ENCODE results near the gene SSBP2.
"Not testable (repeated sequence)": the region's sequence is repeated elsewhere in the genome, so short reads cannot be mapped to it uniquely, and the experiment has no call there.

SSBP2 gene

GRCh38 chr5:81656783-81657182, 94.1 kb downstream of the SSBP2 start:
- DNase-seq, result no peak

- no peak for DNase-seq
Observed at GRCh38 chr5:81650987-81651386, 99.9 kb downstream of the SSBP2 start.

DNA sequence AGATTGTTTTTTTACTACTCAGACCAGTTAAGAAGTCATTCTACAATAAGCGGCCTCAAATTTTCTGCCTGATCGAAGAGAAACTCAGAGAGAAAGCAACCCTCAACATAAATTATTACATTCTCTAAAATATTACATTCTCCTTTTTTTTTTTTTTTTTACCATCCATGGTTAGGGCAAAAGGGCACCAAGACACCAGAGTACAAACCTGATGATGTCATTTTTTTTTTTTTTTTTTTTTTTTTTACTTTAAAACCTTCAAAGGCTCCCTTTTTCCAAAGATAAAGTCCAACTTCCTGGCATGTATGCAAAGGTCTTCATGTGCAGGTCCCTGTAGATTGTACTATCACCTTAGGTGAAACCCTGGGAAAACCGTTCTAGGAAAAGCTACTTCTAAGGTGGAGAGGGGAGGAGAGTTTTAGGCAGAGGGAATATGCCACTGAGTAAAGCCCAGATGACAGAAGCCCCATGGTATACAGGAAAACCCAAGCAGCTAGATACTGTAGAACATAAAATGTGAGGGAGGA, 104.4 kb downstream of the SSBP2 start:
- no peak for DNase-seq

DNA sequence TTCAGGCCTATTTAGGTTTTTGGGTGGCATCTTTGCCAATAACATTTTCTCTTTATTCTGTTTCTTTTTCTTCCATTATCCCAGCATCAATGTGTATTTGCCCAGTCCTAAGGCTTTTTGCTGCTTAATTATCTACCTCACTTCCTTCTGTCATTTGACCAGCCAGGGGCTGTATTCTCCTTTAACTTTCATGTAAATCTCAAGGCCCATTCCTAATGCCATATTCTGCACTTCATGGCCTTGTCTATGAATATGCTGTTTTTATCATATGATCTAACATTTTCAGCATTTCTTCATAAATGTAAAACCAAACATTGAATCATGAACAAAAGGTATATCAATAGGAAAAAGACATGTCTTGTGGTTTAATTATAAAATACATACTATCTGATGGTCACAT, 108.7 kb downstream of the SSBP2 start:
- no peak for DNase-seq

DNA sequence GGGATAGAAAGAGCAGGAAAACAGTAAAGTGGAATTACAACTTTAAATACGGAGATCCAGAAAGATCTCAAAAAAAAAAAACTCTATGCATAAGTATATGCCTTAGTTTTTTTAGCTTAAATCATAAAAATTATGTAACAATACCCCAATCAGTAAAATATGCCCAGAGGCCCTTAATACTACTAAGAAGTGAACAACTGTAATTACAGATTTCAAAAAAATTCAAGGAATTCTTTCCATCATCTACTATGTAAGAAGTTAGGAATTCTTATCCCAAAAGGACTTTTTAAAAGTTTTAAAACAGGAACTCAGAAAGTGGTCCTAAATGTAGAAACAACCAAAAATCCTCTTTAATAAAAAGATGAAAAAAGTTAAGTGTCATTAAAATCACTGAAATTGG, 111.3 kb downstream of the SSBP2 start:
- peak; percentile 49 for DNase-seq

DNA sequence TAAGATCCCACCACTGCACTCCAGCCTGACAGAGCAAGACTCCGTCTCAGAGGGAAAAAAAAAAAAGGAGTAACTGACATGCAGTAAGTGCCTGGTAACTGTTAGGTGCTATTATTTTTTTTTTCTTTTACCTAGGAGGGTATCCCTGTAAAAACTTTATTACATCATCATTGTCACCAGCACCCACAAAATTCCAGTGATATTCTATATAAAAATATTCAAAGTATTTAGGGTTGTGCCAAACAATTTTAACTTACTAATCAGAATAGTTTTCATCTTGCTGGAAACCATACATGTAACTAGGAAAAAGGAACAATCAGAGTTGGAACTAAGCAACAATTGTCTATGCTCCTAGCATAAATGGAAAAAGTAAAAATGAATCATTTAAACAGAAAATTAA, 112.4 kb downstream of the SSBP2 start:
- peak; percentile 31 for DNase-seq

GRCh38 chr5:81633891-81634290, 117.0 kb downstream of the SSBP2 start:
- DNase-seq, result no peak

DNA sequence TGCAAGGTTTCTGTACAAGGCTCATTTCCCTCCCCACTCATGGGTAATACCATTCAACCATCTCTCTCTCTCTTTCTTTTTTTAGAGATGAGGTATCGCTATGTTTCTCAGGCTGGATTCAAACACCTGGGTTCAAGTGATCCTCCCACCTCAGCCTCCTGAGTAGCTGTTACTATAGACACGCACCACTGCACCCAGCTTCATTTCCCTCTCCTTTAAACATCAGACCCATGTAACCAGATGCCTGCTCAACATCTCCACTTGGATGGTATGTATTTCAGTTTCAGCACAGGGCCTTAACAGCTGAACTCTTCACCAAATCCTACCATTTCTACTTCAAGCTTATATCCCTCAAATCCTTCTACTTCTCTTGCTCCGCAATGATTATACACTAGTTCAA, 117.4 kb downstream of the SSBP2 start:
- no peak for DNase-seq

DNA sequence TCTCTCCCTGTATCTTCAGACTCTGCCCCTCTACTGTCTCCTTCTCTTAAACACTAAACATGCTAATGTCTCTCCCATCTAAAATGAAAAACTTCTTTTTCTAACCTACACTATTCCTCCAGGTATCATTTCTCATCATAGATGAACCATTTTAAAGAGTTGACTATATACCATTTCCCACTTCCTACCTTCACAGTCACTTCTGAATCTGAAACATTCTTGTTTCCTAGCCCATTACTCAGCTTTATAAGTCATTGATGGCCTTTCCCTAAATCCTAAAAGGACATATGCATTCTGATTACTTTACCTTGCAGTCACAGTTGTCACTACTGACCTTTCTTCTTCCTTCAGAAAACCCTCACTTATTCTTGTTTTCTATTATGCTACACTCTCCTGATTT, 118.2 kb downstream of the SSBP2 start:
- DNase-seq, result no peak

DNA sequence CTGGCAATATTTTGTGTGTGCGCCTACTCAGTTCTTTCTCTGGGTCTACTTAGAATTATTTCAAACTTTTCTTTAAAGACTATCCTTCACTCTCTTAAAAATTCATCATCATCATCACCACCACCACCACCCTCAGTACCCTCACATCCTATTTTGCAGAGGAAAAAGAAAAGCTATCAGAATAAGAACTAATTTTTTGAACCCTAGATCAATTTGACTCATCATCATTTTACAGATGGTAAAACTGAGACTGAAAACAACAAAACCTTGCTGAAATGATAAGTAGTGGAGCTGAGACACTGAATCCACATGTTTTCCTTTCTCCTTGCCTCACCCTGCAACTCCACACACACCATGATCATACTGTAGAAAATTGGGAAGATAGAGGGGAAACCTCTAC, 119.3 kb downstream of the SSBP2 start:
- no peak for DNase-seq

DNA sequence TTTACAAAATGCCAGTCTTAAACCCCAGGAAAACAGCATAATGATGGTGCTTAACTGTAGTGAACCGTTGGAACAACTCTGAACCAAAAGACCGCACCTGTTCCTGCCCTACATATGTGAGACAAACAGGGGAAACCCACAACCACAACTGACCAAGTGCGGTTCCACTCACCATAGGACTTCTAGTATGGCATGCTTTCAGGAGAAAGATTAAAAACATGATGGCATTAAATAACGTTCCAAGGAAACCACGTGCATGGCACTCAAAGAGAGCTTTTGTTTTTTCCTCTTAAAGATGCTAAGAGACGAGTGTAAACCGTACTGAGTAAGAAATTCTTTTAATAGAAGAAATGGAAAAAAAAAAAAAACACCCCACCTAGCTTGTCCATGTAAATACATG, 119.8 kb downstream of the SSBP2 start:
- DNase-seq, result no peak

DNA sequence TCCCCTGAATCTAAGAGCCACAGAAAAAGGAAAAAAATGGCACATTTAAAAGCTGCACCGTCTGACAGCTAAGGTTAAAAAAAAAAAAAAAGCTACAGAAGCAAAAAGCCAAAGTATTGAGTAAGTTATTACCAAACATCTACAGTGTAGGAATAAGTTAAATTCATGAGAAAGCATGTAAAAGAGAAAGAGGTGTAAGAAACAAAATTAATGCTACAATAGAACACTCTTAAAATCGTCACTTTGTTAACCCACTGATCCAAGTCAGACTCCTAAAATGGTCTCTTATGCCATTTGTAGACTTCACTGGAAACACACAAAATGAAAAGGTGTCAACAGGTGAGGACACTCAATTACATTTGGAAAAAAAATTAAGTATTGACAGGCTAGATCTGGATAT, 120.2 kb downstream of the SSBP2 start:
- DNase-seq, result no peak

- DNase-seq, result no peak
Observed at GRCh38 chr5:81629986-81630385, 120.9 kb downstream of the SSBP2 start.

- not testable (repeated sequence) for DNase-seq
Observed at GRCh38 chr5:81628061-81628460, 122.8 kb downstream of the SSBP2 start.

- peak; percentile 79 for DNase-seq
Observed at GRCh38 chr5:81626524-81626923, 124.4 kb downstream of the SSBP2 start.

DNA sequence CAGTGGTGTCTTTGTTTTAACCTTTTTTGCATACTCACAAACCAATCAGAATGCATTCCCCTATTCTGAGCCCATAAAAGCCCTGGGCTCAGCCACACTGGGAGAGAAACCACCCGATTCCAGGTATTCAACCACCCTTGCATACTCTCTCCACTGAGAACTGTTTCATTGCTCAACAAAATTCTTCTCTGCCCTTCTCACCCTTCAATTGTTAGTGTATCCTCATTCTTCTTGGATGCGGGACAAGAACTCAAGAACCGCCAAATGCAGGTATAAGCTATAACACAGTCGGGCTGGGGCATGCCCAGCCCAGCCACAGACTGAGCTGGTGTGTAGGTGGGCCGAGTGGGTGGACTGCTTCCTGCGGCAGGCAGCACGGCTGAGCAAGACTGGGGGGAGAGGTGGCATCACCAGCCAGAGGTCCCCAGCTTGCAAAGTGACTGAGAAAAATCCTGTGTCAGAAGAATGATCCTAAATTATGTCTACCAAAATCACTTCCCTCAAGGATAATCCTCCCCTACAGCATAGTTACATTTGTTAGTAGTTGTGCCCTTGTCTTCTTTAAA, 141.0 kb downstream of the SSBP2 start:
- no peak for DNase-seq

- DNase-seq, result no peak
Observed at GRCh38 chr5:81608976-81609375, 141.9 kb downstream of the SSBP2 start.

DNA sequence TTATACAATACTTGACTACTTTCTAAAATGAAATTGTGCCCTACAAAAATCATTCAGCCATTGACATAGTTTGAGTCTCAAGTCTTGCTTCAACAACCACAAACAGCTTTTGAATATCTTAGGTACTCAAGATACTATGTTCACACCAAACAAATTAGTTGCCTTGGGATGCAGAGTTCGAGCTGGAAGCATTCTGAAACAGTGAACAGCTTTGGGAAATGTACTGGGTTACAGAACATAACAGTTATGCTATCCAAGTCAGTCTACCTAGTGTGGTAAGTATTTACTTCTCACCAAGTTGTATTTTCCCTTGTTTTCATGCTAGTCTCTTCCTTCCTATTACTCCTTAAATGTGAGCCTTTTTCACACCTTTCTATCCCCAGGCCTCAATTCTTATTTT, 143.2 kb downstream of the SSBP2 start:
- DNase-seq, result no peak

DNA sequence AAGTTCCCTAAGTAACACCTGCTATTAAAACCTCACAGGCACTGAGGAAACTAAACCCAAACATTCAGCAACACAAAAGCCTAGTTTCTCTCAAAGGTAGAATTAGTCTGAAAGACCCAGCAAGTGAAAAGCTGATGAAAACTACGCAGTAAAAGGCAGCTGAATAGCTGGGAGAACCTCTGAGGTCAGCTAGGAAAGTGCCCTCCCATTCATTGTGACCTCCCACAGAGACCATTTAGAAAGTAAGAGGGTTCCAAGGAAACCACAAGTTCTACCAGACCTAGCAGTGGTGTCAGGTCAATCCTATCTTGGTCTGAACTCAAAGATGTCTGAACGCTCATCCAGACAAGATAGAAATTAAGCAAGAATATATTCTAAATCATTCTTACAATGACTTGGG, 144.7 kb downstream of the SSBP2 start:
- DNase-seq, result no peak

DNA sequence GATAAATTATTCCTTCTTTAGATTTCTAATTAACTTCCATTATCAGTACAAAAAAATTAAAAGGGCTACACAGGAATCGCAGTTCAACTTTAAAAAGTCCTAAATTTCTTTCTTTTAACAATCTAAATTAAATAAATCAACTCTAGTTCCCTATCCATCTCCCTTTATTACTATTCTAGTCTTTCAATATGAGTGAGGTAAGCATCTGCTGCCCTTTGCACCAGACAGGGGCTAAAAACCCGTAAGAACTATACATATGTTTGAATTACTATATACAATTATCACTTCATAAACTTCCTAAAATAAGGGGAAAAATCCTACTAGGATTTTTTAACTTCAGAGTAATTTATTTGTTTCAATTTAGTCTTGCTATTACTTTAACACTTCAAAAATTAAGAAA, 145.6 kb downstream of the SSBP2 start:
- DNase-seq, result no peak

GRCh38 chr5:81604193-81604592, 146.7 kb downstream of the SSBP2 start:
- no peak for DNase-seq

- peak; percentile 4 for DNase-seq
Observed at GRCh38 chr5:81601919-81602318, 149.0 kb downstream of the SSBP2 start.

DNA sequence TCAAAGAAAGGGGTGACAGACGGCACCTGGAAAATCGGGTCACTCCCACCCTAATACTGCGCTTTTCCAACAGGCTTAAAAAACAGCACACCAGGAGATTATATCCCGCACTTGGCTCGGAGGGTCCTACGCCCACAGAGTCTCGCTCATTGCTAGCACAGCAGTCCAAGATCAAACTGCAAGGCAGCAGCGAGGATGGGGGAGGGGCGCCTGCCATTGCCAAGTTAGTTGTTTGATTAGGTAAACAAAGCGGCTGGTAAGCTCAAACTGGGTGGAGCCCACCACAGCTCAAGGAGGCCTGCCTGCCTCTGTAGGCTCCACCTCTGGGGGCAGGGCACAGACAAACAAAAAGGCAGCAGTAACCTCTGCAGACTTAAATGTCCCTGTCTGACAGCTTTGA, 158.8 kb downstream of the SSBP2 start:
- not testable (repeated sequence) for DNase-seq

GRCh38 chr5:81590498-81591384, 160.2 kb downstream of the SSBP2 start:
- no peak for DNase-seq

Measured in fibroblast of skin of abdomen (primary cell).